GM18505 (cell line): ENCODE data around the gene PGAM1.
"Not testable (repeated sequence)": the region's sequence is repeated elsewhere in the genome, so short reads cannot be mapped to it uniquely, and the experiment has no call there.

Source experiments
- ATAC-seq: cut with Tn5 transposase; IDR thresholded peaks from one replicate; pipeline ENCODE4 v1.9.1; 2021; ENCODE audit not compliant: unreplicated experiment
- POLR2A ChIP-seq: IDR thresholded peaks from 4 replicates; pipeline ENCODE4 v1.6.1; 2011; ENCODE audit warnings: borderline replicate concordance; ENCODE audit not compliant: insufficient read depth, insufficient read length; ENCODE audit errors: extremely low read depth

Gene PGAM1

GRCh38 chr10:97475936-97476594, 50.1 kb downstream of the PGAM1 start:
- ATAC-seq = no peak
- TF ChIP-seq POLR2A = no peak

- ATAC-seq = not testable (repeated sequence)
Measured at GRCh38 chr10:97479410-97479809, 53.4 kb downstream of the PGAM1 start.

GRCh38 chr10:97479939-97480338, 53.9 kb downstream of the PGAM1 start:
- no peak for TF ChIP-seq POLR2A
- no peak for ATAC-seq

GRCh38 chr10:97481071-97481470, 55.1 kb downstream of the PGAM1 start:
- ATAC-seq = no peak
- TF ChIP-seq POLR2A = no peak

- no peak for ATAC-seq
- TF ChIP-seq POLR2A = no peak
Measured at GRCh38 chr10:97482381-97482780, 56.4 kb downstream of the PGAM1 start.
